Measurements from ENCODE around the gene HSCB. TPM values are rescaled to one million over a fixed set of nuclear protein-coding genes. Genes with fewer than 3 reads are reported as not detected.
A peak's percentile ranks its signal among the peaks of the same experiment; 100 is the strongest.

Gene HSCB
- total RNA-seq, 1 experiment from 2014 or later, result 21.2 TPM

DNA sequence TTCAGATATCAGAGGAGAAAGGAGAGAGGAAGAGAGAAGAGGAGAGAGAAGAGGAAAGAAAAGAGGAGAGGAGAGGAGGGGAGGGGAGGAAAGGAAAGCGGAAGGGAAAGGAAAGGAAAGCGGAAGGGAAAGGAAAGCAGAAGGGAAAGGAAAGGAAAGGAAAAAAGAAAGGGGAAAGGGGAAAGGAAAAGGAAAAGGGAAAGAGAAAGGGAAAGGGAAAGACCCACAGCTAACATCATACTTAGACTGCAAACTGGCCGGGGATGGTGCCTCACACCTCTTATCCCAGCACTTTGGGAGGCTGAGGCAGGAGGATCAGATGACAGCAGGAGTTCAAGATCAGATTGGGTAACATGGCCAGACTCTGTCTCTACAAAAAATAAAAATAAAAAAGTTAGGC lies 11.7 kb upstream of the HSCB start:
- Histone ChIP-seq H2BK12ac (ENCODE audit: insufficient read length, low read depth, low read length) (no peak overlapping the region), H2BK15ac (ENCODE audit: low read depth, low read length) (no peak overlapping the region), H3K4ac (ENCODE audit: low read depth, low read length) (no peak overlapping the region), H3K9ac (ENCODE audit: extremely low read depth, insufficient read length, low read length) (no peak overlapping the region), H2AFZ (ENCODE audit: low read length) (no peak overlapping the region), H4K20me1 (ENCODE audit: control insufficient read depth, insufficient read depth, insufficient read length) (no peaks in the 10 kb centered on the region), H3K56ac (ENCODE audit: insufficient read length, low read depth, low read length) (no peak overlapping the region), H3T11ph (ENCODE audit: low read length) (no peak overlapping the region), H3K23me2 (ENCODE audit: insufficient read length, low read depth, low read length, poor library complexity, severe bottlenecking) (no peaks in the 10 kb centered on the region), H3K27ac (ENCODE audit: insufficient read length, low read depth, low read length) (no peak overlapping the region), H4K8ac (replicated peaks; ENCODE audit: insufficient read length, low read depth, low read length) (no peak overlapping the region), H2BK5ac (ENCODE audit: insufficient read length, low read length) (no peak overlapping the region), H3K27me3 (ENCODE audit: insufficient read depth, low read length) (no peaks in the 10 kb centered on the region), H3K4me2 (ENCODE audit: insufficient read depth, insufficient read length, low read length) (no peak overlapping the region), H3K18ac (ENCODE audit: insufficient read length, low read depth, low read length) (no peak overlapping the region), H3K79me2 (ENCODE audit: insufficient read depth, low read length) (no peaks in the 10 kb centered on the region; the same call in 1 of the 2 replicates), H3K79me1 (ENCODE audit: insufficient read depth, low read depth, low read length, poor library complexity, severe bottlenecking) (peaks cover 8% of the 10 kb centered on the region), H4K91ac (ENCODE audit: insufficient read length, low read depth, low read length) (no peak overlapping the region), H4K5ac (ENCODE audit: insufficient read length, low read depth, low read length) (no peak overlapping the region), H2BK120ac (ENCODE audit: low read depth, low read length, poor library complexity, severe bottlenecking) (no peak overlapping the region), H3K4me1 (ENCODE audit: insufficient read depth, low read length) (no peaks in the 10 kb centered on the region), H2AK5ac (ENCODE audit: insufficient read length, low read length) (no peak overlapping the region), H3K23ac (ENCODE audit: insufficient read length, low read depth, low read length) (no peak overlapping the region), H2BK20ac (ENCODE audit: low read depth, low read length, poor library complexity, severe bottlenecking) (no peak overlapping the region), H3K9me3 (ENCODE audit: control insufficient read depth, low read depth, low read length) (no peaks in the 10 kb centered on the region), H3K14ac (ENCODE audit: insufficient read depth, low read length) (no peak overlapping the region)
- Mint-ChIP-seq H3K9me3 (no peaks in the 10 kb centered on the region), H3K27me3 (ENCODE audit: low read depth) (no peaks in the 10 kb centered on the region), H3K4me1 (peaks cover 12 to 13% of the 10 kb centered on the region in 2 experiments), H3K36me3 (ENCODE audit: insufficient read depth in 1 of 3, low read depth in 3 of 3) (peaks cover 48 to 75% (median 68%) of the 10 kb centered on the region in 3 experiments), H3K27ac (peak overlapping the region; percentile 37 to 85 (median 71); a peak in 3 of 7 replicates), H3K4me3 (no peak overlapping the region; a peak in 1 of 5 replicates)
- DNase-seq, result no peak
- no CpG with 5 or more reads among the region's 3 CpGs for WGBS (ENCODE audit: extremely low coverage, insufficient read length, low lambda C conversion rate)
- TF ChIP-seq, protein P1, sequence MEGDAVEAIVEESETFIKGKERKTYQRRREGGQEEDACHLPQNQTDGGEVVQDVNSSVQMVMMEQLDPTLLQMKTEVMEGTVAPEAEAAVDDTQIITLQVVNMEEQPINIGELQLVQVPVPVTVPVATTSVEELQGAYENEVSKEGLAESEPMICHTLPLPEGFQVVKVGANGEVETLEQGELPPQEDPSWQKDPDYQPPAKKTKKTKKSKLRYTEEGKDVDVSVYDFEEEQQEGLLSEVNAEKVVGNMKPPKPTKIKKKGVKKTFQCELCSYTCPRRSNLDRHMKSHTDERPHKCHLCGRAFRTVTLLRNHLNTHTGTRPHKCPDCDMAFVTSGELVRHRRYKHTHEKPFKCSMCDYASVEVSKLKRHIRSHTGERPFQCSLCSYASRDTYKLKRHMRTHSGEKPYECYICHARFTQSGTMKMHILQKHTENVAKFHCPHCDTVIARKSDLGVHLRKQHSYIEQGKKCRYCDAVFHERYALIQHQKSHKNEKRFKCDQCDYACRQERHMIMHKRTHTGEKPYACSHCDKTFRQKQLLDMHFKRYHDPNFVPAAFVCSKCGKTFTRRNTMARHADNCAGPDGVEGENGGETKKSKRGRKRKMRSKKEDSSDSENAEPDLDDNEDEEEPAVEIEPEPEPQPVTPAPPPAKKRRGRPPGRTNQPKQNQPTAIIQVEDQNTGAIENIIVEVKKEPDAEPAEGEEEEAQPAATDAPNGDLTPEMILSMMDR (conservative IDR thresholded peaks at IDR 0.05), result no peak
